HFF-Myc (cell line): ENCODE measurements around the gene RGMA.

Experiments used
- DNase-seq: peaks from one replicate; pipeline ENCODE4 v3.0.0-alpha.2; 2011; ENCODE audit warnings: low read depth; ENCODE audit errors: extremely low read depth
- H3K4me3 ChIP-seq: replicated peaks from 2 replicates; pipeline ENCODE4 v1.5.1; 2011; ENCODE audit warnings: low read depth, mild to moderate bottlenecking, control low read depth, low read length
- CTCF ChIP-seq: IDR thresholded peaks from 2 replicates; pipeline ENCODE4 v1.5.1; 2012; ENCODE audit warnings: mild to moderate bottlenecking, low read depth, low read length, control low read depth; ENCODE audit errors: missing control alignments

RGMA gene

DNA sequence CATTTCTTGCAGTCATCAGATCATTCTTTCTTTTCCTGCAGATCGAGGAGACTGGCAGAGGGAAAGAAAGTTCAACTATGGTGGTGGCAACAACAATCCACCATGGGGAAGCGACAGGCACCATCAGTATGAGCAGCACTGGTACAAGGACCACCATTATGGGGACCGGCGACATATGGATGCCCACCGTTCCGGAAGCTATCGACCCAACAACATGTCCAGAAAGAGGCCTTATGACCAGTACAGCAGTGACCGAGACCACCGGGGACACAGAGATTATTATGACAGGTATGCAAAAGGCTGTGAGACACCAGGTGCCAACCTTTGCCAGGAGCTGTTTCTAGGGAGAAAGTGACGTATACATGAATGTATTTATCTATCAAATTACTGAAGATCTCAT is 69.0 kb downstream of the RGMA start:
- DNase-seq = no peak
- TF ChIP-seq CTCF = no peak
- H3K4me3 ChIP-seq = no peak overlapping the region

DNA sequence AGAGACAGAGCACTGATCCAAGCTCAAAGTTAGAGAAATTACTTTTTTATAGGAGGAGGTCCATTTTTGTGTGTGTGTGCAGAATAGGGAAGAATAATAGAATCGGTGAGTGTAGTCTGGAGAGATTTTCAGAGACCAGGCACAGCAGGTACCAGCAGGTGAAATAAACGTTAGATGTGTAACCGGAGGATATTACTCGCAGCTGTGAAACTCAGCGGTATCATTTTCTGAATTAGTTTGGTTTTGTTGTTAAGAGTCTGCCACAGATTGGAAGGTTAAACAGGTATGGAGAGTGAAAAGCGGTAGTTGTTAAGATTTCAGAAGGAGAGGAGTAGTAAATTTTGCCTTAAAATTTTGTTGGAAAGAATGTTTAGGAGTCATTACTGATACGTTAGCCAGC is 69.9 kb downstream of the RGMA start:
- no peak overlapping the region for H3K4me3 ChIP-seq
- no peak for DNase-seq

DNA sequence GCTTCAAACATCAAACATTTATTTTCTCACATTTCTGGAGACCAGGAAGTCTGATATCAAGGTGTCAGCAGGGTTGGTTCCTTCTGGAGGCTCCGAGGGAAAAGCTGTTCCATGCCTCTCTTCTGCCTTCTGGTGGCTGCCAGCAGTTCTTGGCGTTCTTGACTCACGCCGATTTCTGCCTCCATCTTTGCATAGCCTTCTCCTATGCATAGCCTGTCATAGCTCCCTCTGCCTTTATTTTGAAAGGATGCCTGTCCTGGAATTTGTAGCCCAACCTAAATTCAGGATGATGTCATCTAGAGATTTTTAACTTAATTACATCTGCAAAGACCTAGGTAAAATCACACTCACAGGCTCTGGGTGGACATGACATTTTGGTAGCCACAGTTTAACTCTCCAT is 70.4 kb downstream of the RGMA start:
- DNase-seq = no peak
- H3K4me3 ChIP-seq = no peak overlapping the region
- peak; percentile 8 for TF ChIP-seq CTCF

More for the DNA sequence above, 69.9 kb downstream of the RGMA start:
- TF ChIP-seq CTCF = no peak

DNA sequence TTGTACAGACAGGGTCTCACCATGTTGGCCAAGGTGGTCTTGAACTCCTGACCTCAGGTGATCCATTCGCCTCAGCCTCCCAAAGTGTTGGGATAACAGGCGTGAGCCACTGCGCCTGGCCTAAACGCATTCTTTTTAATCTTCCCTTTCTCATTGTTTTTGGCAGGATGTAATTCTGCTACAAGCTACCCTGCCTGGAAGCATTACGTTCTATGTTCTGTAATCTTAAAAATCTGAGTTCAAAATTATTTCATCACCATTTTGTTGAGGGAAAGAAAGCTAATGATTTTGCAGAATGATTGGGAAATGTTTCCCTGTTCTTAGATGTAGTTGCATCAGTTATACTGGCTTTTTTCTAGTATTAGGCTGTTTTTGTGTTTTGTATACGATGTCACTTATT is 71.5 kb downstream of the RGMA start:
- no peak for DNase-seq
- no peak overlapping the region for H3K4me3 ChIP-seq
- TF ChIP-seq CTCF = no peak

DNA sequence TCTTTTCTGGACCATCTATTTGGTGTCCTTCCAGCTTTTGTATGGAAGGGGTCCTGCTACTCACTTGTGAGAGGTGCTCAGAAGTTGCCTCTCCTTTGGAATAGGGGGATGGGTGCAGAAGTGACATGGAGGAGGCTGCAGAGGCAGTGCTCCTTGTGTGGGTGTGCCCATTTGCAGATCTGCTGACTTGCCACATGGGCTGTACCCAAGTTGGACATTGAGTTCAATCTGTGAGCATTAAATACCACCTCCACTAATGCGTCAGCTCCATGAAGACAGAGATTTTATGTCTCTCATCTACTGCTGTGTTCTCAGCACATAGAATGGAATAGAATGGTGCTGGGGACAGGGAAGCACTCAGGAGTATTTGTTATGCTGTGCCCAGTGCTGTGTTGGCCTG is 76.2 kb downstream of the RGMA start:
- TF ChIP-seq CTCF = no peak
- no peak for DNase-seq
- no peak overlapping the region for H3K4me3 ChIP-seq

- no peak for DNase-seq
- no peak overlapping the region for H3K4me3 ChIP-seq
- no peak for TF ChIP-seq CTCF
These were observed 81.0 kb downstream of the RGMA start for GRCh38 chr15:93007994-93008393.

DNA sequence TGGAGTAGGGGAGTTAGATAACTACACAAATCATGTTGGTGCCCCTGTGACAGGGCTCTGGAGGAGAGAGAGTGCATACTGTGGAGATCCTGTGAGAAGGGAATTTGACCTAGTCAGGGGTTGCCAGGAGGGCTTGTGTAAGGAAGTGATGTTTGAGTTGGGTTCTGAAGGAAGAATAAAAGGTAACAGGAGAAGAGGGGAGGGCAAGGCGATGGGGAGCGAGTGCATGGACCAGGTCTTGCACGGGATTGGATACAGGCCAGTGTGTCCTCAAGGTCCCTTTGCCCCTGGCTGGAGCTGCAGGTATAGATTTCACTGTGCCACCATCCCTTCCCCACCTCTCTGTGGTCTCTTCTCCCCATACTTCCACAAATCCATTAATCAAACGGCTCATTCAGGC is 83.9 kb downstream of the RGMA start:
- no peak for TF ChIP-seq CTCF
- H3K4me3 ChIP-seq = no peak overlapping the region
- DNase-seq = no peak
